K562 (cell line): ENCODE data around the gene RALGAPA2.

Experiments
- POLR2A ChIP-seq: fragments of 450-650 bp; conservative IDR thresholded peaks from 2 replicates; pipeline ENCODE4 v1.6.1; 2016
- TAF1 ChIP-seq: IDR thresholded peaks from 2 replicates; pipeline ENCODE4 v1.6.1; 2011; ENCODE audit warnings: mild to moderate bottlenecking, low read length, moderate library complexity; ENCODE audit not compliant: insufficient read depth, control insufficient read depth, severe bottlenecking; ENCODE audit errors: extremely low read depth

GRCh38 chr20:20423117-20423516, 289.3 kb downstream of the RALGAPA2 start:
- TF ChIP-seq POLR2A (no peak), TAF1 (no peak)
